ENCODE data around the gene CD1C.
"Not testable (repeated sequence)": the region's sequence is repeated elsewhere in the genome, so short reads cannot be mapped to it uniquely, and the experiment has no call there.

The CD1C gene

GRCh38 chr1:158329733-158330132 lies 40.0 kb downstream of the CD1C start:
- DNase-seq, result no peak

- no peak for DNase-seq
Observed at GRCh38 chr1:158330391-158331105, 40.8 kb downstream of the CD1C start.

- DNase-seq, result no peak
Observed at GRCh38 chr1:158331106-158331425, 41.3 kb downstream of the CD1C start.

GRCh38 chr1:158331481-158332150 lies 41.9 kb downstream of the CD1C start, which contains the start of gene CD1B:
TSS of gene CD1B (minus strand) at chr1:158331531. CDS start at chr1:158331423, 108 bp downstream.
- DNase-seq, result no peak

GRCh38 chr1:158333405-158334155 lies 43.9 kb downstream of the CD1C start:
- DNase-seq, result no peak

- no peak for DNase-seq
Observed at GRCh38 chr1:158334526-158335212, 44.9 kb downstream of the CD1C start.

GRCh38 chr1:158335213-158335532 lies 45.5 kb downstream of the CD1C start:
- DNase-seq, result no peak

- DNase-seq, result not testable (repeated sequence)
Observed at GRCh38 chr1:158336413-158336812, 46.7 kb downstream of the CD1C start.

Data from NCI-H345 (cell line).